Thyroid gland (tissue), 4 donors: ENCODE measurements around the gene TMEM167B.

Experiments
- CTCF ChIP-seq, 6 experiments: fragments of 200-600 bp in 3 of 6; fragments of 450-650 bp in 3 of 6; sonication (generic) in 3 of 6; IDR thresholded peaks; one replicate each; pipeline ENCODE4 v1.5.1; 2016 to 2019; ENCODE audit warnings: antibody characterized with exemption in 6 of 6, mild to moderate bottlenecking in 2 of 6, inconsistent platforms in 1 of 6, moderate library complexity in 1 of 6
- POLR2A ChIP-seq, 2 donors: fragments of 450-650 bp; IDR thresholded peaks; one replicate each; pipeline ENCODE4 v1.6.1; 2017; ENCODE audit warnings: antibody characterized with exemption in 2 of 2, mild to moderate bottlenecking in 2 of 2, moderate library complexity in 1 of 2

DNA sequence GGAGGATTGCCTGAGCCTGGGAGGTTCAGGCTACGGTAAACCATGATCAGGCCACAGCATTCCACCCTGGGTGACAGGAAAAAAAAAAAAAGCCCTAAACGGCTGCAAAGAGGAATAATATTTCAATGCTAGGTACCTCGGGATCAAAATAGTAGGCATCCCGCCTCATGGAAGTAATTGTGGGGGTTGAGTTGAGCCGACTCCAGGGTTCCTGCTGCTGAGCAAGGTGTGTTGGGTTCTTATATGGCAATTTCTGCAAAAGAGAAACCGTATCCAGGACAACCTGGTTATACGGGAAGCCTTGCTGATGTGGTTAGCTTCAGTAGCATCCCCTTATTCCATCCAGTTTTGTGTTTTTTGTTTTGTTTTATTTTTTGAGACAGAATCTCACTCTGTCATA, 17.2 kb downstream of the TMEM167B start:
- TF ChIP-seq POLR2A (IDR thresholded peaks at IDR 0.05) (no peak), CTCF (IDR thresholded peaks at IDR 0.05) (no peak)
